ENCODE results near the gene UNC13D. TPM values are rescaled to one million over a fixed set of nuclear protein-coding genes. Genes with fewer than 3 reads are reported as not detected.
"Not testable (repeated sequence)": the region's sequence is repeated elsewhere in the genome, so short reads cannot be mapped to it uniquely, and the experiment has no call there.

Gene UNC13D
- total RNA-seq, 1 donor from 2014 or later, result 102 TPM

DNA sequence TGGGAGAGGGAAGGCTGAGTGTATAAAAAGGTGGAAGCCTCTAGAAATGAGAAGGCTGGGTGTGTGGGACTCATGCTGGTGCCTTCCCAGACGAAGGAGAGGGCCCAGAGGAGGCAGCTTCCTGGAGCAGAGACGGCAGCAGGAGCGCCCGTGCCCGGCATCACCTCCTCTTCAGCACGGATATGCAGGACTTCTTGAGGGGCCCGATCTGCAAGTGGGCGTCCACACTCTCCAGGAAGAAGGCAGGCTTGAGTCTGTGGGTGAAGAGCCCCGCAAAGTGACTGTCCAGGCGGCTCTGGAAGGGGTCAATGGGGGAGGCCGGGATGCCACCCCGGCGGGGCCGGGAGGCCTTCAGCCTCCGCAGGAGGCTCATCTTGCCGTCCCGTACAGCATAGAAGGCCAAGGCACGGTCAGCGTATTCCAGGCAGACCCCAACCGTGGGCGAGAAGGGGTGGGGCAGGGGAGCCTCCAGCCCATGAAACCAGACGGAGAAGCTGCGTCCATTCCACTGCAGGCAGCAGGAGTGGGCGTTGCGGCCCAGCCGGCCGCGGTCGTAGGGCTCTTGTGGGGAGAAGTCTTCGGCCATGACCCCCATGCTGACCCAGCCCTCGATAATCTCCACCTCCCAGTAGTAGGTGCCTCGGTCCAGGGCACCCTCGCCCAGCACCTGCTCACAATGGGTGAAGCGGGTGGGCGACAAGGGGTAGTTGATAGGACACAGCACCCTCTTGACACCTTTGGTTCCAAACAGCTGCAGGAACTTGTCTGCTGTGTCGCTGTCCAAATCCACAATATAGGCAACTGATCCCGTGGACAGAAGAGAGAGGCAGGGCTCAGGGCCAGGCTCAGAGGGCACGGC lies 30.3 kb upstream of the UNC13D start:
- TF ChIP-seq CTCF (IDR thresholded peaks at IDR 0.05), result no peak
- Mint-ChIP-seq H3K27ac (no peak overlapping the region), H3K9me3 (no peaks in the 10 kb centered on the region), H3K4me1 (peaks cover 28% of the 10 kb centered on the region), H3K27me3 (no peaks in the 10 kb centered on the region), H3K4me3 (no peak overlapping the region), H3K36me3 (ENCODE audit: low read depth) (no peaks in the 10 kb centered on the region)
- ChIA-PET CTCF (interaction anchor here (0.6 to 2.1 kb wide), 2 partner anchors 9 to 10 kb away, joined by 4 to 9 read pairs; no protein-coding TSS in a partner anchor), POLR2A (interaction anchor here (0.8 to 7.1 kb wide), 3 partner anchors 17 to 97 kb away, joined by 3 to 129 read pairs (median 44); partner anchors contain the start of gene WBP2)
- DNase-seq, result no peak
- intact Hi-C loops (cut with micrococcal nuclease), result loop anchor here (5.0 kb wide), 1 partner anchor 32 kb away; the partner anchor contains the start of gene UNC13D
- no peak for ATAC-seq (ENCODE audit: low read depth)

- Mint-ChIP-seq H3K4me1 (peaks cover 25% of the 10 kb centered on the region), H3K27me3 (no peaks in the 10 kb centered on the region), H3K4me3 (no peak overlapping the region), H3K9me3 (no peaks in the 10 kb centered on the region), H3K36me3 (ENCODE audit: low read depth) (no peaks in the 10 kb centered on the region), H3K27ac (no peak overlapping the region)
- ChIA-PET CTCF (interaction anchor here (0.6 kb wide), 1 partner anchor 9 kb away, joined by 4 read pairs; no protein-coding TSS in a partner anchor), POLR2A (interaction anchor here (0.6 to 7.1 kb wide), 3 partner anchors 10 to 94 kb away, joined by 3 to 129 read pairs (median 5); partner anchors contain the start of gene WBP2)
- intact Hi-C loops (cut with micrococcal nuclease), result no loop called here
- TF ChIP-seq CTCF (IDR thresholded peaks at IDR 0.05), result no peak
- no peak for DNase-seq
- no peak for ATAC-seq (ENCODE audit: low read depth)
These were observed 29.6 kb upstream of the UNC13D start for GRCh38 chr17:75873587-75874322.

DNA sequence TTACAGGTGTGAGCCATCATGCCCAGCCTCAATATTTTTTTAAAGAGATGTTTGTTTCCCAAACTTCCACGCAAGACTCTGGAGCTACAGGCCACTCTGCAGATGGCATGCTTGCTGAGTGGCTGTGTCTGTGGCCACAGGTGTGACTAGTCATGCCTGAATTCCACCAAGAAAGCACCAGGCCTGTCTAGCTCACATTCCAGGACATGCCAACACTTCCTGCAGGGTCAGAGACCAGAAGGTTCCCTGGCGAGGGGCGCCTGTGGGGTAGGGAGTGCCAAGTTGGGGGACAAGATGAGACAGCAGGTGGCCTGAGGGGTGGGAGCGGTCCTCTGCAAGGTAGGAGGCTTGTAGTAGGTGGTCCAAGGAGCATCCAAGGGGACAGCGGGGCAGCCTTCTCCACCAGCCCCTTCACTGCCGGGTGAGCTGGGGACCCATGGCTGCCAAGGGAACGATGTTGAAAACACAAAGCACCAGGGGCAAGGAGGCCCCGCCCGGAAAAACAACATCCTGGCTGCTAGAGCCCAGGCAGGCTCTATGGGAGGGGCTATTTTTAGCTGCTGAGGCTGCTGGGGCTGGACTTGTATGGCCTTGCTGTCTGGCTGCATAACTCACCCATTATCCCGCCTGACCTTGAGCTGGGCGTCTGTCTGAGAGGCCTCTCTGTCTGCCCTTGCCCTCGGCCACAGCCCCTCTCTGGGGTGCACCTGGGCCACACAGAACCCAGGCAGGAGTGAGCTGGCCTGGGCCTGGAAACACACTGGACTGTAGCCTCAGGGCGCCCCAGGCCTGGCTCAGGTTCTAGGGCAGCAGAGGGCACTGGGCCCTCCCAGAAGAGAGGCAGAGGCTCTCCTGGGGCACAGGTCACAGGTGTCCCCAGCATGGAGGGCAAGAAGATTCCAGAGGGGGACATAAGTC lies 28.5 kb upstream of the UNC13D start:
- CTCF ChIA-PET, result no interaction called here
- intact Hi-C loops (cut with micrococcal nuclease), result no loop called here
- no peak for DNase-seq
- H3K4me3 Mint-ChIP-seq, result no peak overlapping the region
- POLR2A ChIA-PET, result interaction anchor here (0.6 to 7.1 kb wide), 4 partner anchors 11 to 93 kb away, joined by 3 to 129 read pairs (median 4); partner anchors contain the start of gene WBP2
- no peak for ATAC-seq (ENCODE audit: low read depth)
- TF ChIP-seq CTCF (IDR thresholded peaks at IDR 0.05), result no peak
- no peak overlapping the region for H3K27ac Mint-ChIP-seq
- peaks cover 22% of the 10 kb centered on the region for H3K4me1 Mint-ChIP-seq
- H3K9me3 Mint-ChIP-seq, result no peaks in the 10 kb centered on the region
- no peaks in the 10 kb centered on the region for H3K27me3 Mint-ChIP-seq
- H3K36me3 Mint-ChIP-seq (ENCODE audit: low read depth), result no peaks in the 10 kb centered on the region

DNA sequence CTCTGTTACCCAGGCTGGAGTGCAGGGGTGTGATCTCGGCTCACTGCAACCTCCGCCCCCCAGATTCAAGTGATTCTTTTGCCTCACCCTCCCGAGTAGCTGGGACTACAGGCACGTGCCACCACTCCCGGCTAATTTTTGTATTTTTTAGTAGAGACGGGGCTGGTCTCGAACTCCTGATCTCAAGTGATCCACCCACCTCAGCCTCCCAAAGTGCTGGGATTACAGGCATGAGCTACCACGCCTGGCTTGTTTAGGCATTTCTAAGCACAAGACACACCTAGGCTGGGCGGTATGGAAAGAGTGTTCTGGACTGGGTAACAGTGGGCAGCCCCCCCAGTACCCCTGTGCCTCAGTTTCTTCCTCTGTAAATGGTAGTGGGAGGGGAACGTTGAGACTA lies 26.0 kb upstream of the UNC13D start:
- H3K9me3 Mint-ChIP-seq; H3K27me3 Mint-ChIP-seq; H3K36me3 Mint-ChIP-seq (ENCODE audit: low read depth); DNase-seq; CTCF ChIA-PET; ATAC-seq (ENCODE audit: low read depth); intact Hi-C loops (cut with micrococcal nuclease); H3K27ac Mint-ChIP-seq; H3K4me3 Mint-ChIP-seq; H3K4me1 Mint-ChIP-seq: not testable (repeated sequence)
- POLR2A ChIA-PET, result interaction anchor here (0.7 to 1.3 kb wide), 2 partner anchors 10 to 90 kb away, joined by 3 read pairs; a partner anchor contains a TSS
